RWPE1 (cell line): ENCODE measurements around the gene NPRL2.

Experiments
- CTCF ChIA-PET: fragments of 350-600 bp; sonication (Branson Sonifier 250); formaldehyde crosslinking; extraction: SDS; loops from one replicate; lab custom pipeline; 2021; lab: Yijun Ruan, JAX
- POLR2A ChIA-PET: fragments of 400-600 bp; formaldehyde crosslinking; extraction: SDS; loops from one replicate; lab custom pipeline; 2020; ENCODE audit warnings: antibody characterized with exemption; ENCODE audit not compliant: low non-redundant PET; lab: Yijun Ruan, JAX
- DNase-seq: peaks from one replicate; pipeline ENCODE4 v3.0.0; 2012; ENCODE audit warnings: low spot score
- H3K27ac ChIP-seq: fragments of 450-650 bp; 2 replicates; pipeline ENCODE4 v1.5.1; 2017
- CTCF ChIP-seq: fragments of 450-650 bp; conservative IDR thresholded peaks from 2 replicates; pipeline ENCODE4 v1.5.1; 2017; ENCODE audit warnings: low read depth, mild to moderate bottlenecking

Gene NPRL2

GRCh38 chr3:50382722-50383121 is 32.1 kb upstream of the NPRL2 start:
- CTCF ChIA-PET: no interaction called here
- DNase-seq: no peak
- POLR2A ChIA-PET: interaction anchor here (0.6 kb wide), 1 partner anchor 54 kb away, joined by 3 read pairs; no protein-coding TSS in a partner anchor
- H3K27ac ChIP-seq: 0 out of 2 replicates have a peak overlapping the region, but pooled peaks have one; percentile 8
- TF ChIP-seq CTCF: no peak

- no peak overlapping the region for H3K27ac ChIP-seq
- no peak for TF ChIP-seq CTCF
- POLR2A ChIA-PET: no interaction called here
These were observed 30.8 kb upstream of the NPRL2 start for GRCh38 chr3:50381383-50381782.

GRCh38 chr3:50380405-50381085 is 30.0 kb upstream of the NPRL2 start:
- TF ChIP-seq CTCF: no peak
- H3K27ac ChIP-seq: no peak overlapping the region
- CTCF ChIA-PET: no interaction called here
- DNase-seq: no peak
- POLR2A ChIA-PET: no interaction called here

More at GRCh38 chr3:50381383-50381782, 30.8 kb upstream of the NPRL2 start:
- CTCF ChIA-PET: interaction anchor here (0.7 kb wide), 1 partner anchor 15 kb away, joined by 3 read pairs; no protein-coding TSS in a partner anchor
- DNase-seq: no peak

GRCh38 chr3:50378757-50379156 is 28.2 kb upstream of the NPRL2 start:
- CTCF ChIA-PET: no interaction called here
- no peak overlapping the region for H3K27ac ChIP-seq
- no peak for DNase-seq
- POLR2A ChIA-PET: no interaction called here
- TF ChIP-seq CTCF: no peak

- POLR2A ChIA-PET: no interaction called here
- TF ChIP-seq CTCF: no peak
- no peak overlapping the region for H3K27ac ChIP-seq
- CTCF ChIA-PET: no interaction called here
- no peak for DNase-seq
These were observed 27.4 kb upstream of the NPRL2 start for GRCh38 chr3:50378024-50378423.

- ChIA-PET POLR2A (no interaction called here), CTCF (no interaction called here)
- no peak for DNase-seq
- no peak for TF ChIP-seq CTCF
- H3K27ac ChIP-seq: no peak overlapping the region
These were observed 24.8 kb upstream of the NPRL2 start for GRCh38 chr3:50375258-50375931.
